Keratinocyte (primary cell): ENCODE data around the gene NECAP2.

Experiments used
- EZH2 ChIP-seq: IDR thresholded peaks from one replicate; pipeline ENCODE4 v1.6.1; 2012; ENCODE audit warnings: inconsistent platforms, mild to moderate bottlenecking, low read length, moderate library complexity
- TF ChIP-seq, protein P1 (sequence below), 3 experiments: IDR thresholded peaks in 1 of 3; conservative IDR thresholded peaks in 1 of 3; optimal IDR thresholded peaks in 1 of 3; 2 replicates in 2 of 3; 3 replicates in 1 of 3; pipeline versions ENCODE3 to v1.5.1; 2011; ENCODE audit warnings: low read length in 3 of 3, mild to moderate bottlenecking in 3 of 3, moderate library complexity in 2 of 3, control low read depth in 1 of 3, inconsistent platforms in 1 of 3; ENCODE audit not compliant: insufficient read depth in 2 of 3; ENCODE audit errors: extremely low read depth in 1 of 3

DNA sequence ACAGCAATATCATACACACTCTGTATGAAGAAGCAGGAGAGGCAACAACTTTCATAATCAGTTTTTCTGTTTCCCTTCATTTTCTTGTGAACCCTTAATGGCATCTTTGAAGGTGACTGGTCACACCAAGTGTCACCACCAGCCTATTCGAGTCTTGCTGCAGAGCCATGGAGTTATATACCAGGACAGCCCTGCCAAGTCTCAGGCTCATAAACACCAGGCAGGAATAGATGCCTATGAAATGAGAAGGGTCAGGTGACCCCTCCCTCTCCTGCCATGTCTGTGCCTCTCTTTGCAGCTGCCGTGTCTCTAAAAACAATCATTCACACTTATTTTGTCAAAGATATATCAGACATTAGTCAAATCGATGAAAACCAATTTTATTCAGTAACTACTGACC is 28.0 kb downstream of the NECAP2 start:
- TF ChIP-seq, protein P1, sequence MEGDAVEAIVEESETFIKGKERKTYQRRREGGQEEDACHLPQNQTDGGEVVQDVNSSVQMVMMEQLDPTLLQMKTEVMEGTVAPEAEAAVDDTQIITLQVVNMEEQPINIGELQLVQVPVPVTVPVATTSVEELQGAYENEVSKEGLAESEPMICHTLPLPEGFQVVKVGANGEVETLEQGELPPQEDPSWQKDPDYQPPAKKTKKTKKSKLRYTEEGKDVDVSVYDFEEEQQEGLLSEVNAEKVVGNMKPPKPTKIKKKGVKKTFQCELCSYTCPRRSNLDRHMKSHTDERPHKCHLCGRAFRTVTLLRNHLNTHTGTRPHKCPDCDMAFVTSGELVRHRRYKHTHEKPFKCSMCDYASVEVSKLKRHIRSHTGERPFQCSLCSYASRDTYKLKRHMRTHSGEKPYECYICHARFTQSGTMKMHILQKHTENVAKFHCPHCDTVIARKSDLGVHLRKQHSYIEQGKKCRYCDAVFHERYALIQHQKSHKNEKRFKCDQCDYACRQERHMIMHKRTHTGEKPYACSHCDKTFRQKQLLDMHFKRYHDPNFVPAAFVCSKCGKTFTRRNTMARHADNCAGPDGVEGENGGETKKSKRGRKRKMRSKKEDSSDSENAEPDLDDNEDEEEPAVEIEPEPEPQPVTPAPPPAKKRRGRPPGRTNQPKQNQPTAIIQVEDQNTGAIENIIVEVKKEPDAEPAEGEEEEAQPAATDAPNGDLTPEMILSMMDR (optimal IDR thresholded peaks at IDR 0.05 in 1 of 3, IDR thresholded peaks at IDR 0.05 in 1 of 3, conservative IDR thresholded peaks at IDR 0.05 in 1 of 3; ENCODE audit: extremely low read depth in 1 of 3, insufficient read depth in 2 of 3, low read length in 3 of 3), result no peak
- no peak for TF ChIP-seq EZH2
